HepG2 (cell line): ENCODE data around the gene TRIM58.

Experiments used
- CBX2 ChIP-seq, 2 experiments: fragments of 200-600 bp in 1 of 2; sonication (generic); formaldehyde crosslinking in 1 of 2; IDR thresholded peaks; 2 replicates each; pipeline versions ENCODE4 v1.7.0 to v1.8.1; 2018 to 2022; ENCODE audit warnings: low read depth in 2 of 2, low read length in 1 of 2, mild to moderate bottlenecking in 1 of 2, missing genetic modification reagents in 1 of 2
- HNRNPLL ChIP-seq: fragments of 200-400 bp; formaldehyde crosslinking; IDR thresholded peaks from 2 replicates; pipeline ENCODE4 v1.6.1; 2017; ENCODE audit warnings: mild to moderate bottlenecking, low read depth, low read length; ENCODE audit not compliant: poor library complexity, severe bottlenecking
- PRPF4 ChIP-seq: fragments of 200-400 bp; formaldehyde crosslinking; IDR thresholded peaks from 2 replicates; pipeline ENCODE4 v1.6.1; 2016; ENCODE audit warnings: low read length, low read depth; ENCODE audit not compliant: poor library complexity, severe bottlenecking
- SALL2 ChIP-seq: sonication (generic); formaldehyde crosslinking; IDR thresholded peaks from 2 replicates; pipeline ENCODE4 v1.8.1; 2023; ENCODE audit warnings: mild to moderate bottlenecking, missing genetic modification reagents, inconsistent platforms
- SMARCE1 ChIP-seq: fragments of 450-650 bp; IDR thresholded peaks from 2 replicates; pipeline ENCODE4 v1.6.1; 2017; ENCODE audit warnings: borderline replicate concordance
- SP1 ChIP-seq, 2 experiments: fragments of 450-650 bp in 1 of 2; sonication (generic) in 1 of 2; formaldehyde crosslinking in 1 of 2; IDR thresholded peaks; 2 replicates each; pipeline versions ENCODE4 v1.4.0 to v1.6.1; 2016 to 2020; ENCODE audit warnings: missing genetic modification reagents in 1 of 2
- ZBTB7A ChIP-seq: sonication (generic); formaldehyde crosslinking; IDR thresholded peaks from 2 replicates; pipeline ENCODE4 v1.8.0; 2022; ENCODE audit warnings: mild to moderate bottlenecking, missing genetic modification reagents
- TF ChIP-seq, protein P1 (sequence below): sonication (generic); formaldehyde crosslinking; IDR thresholded peaks from 2 replicates; pipeline ENCODE4 v1.8.0; 2022; ENCODE audit warnings: mild to moderate bottlenecking, missing genetic modification reagents, borderline replicate concordance
- TF ChIP-seq, protein P2 (sequence below): sonication (generic); formaldehyde crosslinking; IDR thresholded peaks from 2 replicates; pipeline ENCODE4 v1.8.1; 2022; ENCODE audit warnings: mild to moderate bottlenecking, missing genetic modification reagents
- TF ChIP-seq, protein P3 (sequence below): sonication (generic); formaldehyde crosslinking; conservative IDR thresholded peaks from 2 replicates; pipeline ENCODE4 v1.4.0; 2020; ENCODE audit warnings: missing genetic modification reagents

DNA sequence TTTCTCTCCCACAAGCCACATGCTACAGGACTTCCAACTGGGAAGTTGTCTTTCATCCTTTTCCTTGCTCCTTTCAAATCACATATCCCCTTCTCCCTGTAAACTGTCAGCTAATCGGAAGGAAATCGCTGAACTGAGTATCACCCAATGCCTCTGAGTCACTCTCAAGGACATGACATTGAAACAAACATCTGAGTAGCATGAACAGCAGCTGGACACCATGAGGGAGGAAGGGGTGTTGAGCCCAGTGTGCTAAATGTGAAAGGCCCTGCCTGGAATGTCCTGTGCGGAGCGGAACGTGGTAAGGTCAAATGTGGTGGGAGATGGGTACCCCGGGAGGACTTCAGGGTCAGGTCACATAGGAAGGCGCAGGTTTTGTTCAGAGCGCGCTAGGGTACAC, 67.9 kb downstream of the TRIM58 start, which contains the start of gene OR2AJ1:
- no peak for TF ChIP-seq SALL2 (CRISPR knock-in tag)
- TF ChIP-seq HNRNPLL = no peak
- TF ChIP-seq, protein P1, sequence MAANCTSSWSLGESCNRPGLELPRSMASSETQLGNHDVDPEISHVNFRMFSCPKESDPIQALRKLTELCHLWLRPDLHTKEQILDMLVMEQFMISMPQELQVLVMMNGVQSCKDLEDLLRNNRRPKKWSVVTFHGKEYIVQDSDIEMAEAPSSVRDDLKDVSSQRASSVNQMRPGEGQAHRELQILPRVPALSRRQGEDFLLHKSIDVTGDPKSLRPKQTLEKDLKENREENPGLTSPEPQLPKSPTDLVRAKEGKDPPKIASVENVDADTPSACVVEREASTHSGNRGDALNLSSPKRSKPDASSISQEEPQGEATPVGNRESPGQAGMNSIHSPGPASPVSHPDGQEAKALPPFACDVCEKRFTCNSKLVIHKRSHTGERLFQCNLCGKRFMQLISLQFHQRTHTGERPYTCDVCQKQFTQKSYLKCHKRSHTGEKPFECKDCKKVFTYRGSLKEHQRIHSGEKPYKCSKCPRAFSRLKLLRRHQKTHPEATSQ (CRISPR knock-in tag) = no peak
- TF ChIP-seq, protein P2, sequence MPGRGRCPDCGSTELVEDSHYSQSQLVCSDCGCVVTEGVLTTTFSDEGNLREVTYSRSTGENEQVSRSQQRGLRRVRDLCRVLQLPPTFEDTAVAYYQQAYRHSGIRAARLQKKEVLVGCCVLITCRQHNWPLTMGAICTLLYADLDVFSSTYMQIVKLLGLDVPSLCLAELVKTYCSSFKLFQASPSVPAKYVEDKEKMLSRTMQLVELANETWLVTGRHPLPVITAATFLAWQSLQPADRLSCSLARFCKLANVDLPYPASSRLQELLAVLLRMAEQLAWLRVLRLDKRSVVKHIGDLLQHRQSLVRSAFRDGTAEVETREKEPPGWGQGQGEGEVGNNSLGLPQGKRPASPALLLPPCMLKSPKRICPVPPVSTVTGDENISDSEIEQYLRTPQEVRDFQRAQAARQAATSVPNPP = no peak
- no peak for TF ChIP-seq ZBTB7A (CRISPR knock-in tag)
- no peak for TF ChIP-seq CBX2 (IDR thresholded peaks at IDR 0.05; ENCODE audit: low read depth, low read length)
- no peak for TF ChIP-seq CBX2 (CRISPR knock-in tag; IDR thresholded peaks at IDR 0.05; ENCODE audit: low read depth)
- TF ChIP-seq SMARCE1 = no peak
- TF ChIP-seq SP1 (IDR thresholded peaks at IDR 0.05) = no peak
- no peak for TF ChIP-seq SP1 (CRISPR knock-in tag; IDR thresholded peaks at IDR 0.05)
- no peak for TF ChIP-seq PRPF4
- TF ChIP-seq, protein P3, sequence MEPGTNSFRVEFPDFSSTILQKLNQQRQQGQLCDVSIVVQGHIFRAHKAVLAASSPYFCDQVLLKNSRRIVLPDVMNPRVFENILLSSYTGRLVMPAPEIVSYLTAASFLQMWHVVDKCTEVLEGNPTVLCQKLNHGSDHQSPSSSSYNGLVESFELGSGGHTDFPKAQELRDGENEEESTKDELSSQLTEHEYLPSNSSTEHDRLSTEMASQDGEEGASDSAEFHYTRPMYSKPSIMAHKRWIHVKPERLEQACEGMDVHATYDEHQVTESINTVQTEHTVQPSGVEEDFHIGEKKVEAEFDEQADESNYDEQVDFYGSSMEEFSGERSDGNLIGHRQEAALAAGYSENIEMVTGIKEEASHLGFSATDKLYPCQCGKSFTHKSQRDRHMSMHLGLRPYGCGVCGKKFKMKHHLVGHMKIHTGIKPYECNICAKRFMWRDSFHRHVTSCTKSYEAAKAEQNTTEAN (CRISPR knock-in tag) = no peak
